Tibial nerve (tissue), 4 donors: ENCODE results near the gene NDUFS4.

Experiments used
- EP300 ChIP-seq, 2 donors: sonication (generic); formaldehyde crosslinking; IDR thresholded peaks; one replicate each; pipeline ENCODE4 v1.6.1; 2017; ENCODE audit warnings: antibody characterized with exemption in 2 of 2, mild to moderate bottlenecking in 1 of 2
- POLR2A ChIP-seq, 2 donors: fragments of 450-650 bp; IDR thresholded peaks; one replicate each; pipeline ENCODE4 v1.6.1; 2017; ENCODE audit warnings: antibody characterized with exemption in 2 of 2, mild to moderate bottlenecking in 2 of 2, moderate library complexity in 2 of 2
- TF ChIP-seq, protein P1 (sequence below), 5 experiments: fragments of 200-600 bp in 3 of 5; fragments of 450-650 bp in 2 of 5; sonication (generic) in 3 of 5; IDR thresholded peaks; one replicate each; pipeline ENCODE4 v1.5.1; 2016 to 2019; ENCODE audit warnings: antibody characterized with exemption in 5 of 5, mild to moderate bottlenecking in 3 of 5, moderate library complexity in 2 of 5

- TF ChIP-seq, protein P1, sequence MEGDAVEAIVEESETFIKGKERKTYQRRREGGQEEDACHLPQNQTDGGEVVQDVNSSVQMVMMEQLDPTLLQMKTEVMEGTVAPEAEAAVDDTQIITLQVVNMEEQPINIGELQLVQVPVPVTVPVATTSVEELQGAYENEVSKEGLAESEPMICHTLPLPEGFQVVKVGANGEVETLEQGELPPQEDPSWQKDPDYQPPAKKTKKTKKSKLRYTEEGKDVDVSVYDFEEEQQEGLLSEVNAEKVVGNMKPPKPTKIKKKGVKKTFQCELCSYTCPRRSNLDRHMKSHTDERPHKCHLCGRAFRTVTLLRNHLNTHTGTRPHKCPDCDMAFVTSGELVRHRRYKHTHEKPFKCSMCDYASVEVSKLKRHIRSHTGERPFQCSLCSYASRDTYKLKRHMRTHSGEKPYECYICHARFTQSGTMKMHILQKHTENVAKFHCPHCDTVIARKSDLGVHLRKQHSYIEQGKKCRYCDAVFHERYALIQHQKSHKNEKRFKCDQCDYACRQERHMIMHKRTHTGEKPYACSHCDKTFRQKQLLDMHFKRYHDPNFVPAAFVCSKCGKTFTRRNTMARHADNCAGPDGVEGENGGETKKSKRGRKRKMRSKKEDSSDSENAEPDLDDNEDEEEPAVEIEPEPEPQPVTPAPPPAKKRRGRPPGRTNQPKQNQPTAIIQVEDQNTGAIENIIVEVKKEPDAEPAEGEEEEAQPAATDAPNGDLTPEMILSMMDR (IDR thresholded peaks at IDR 0.05) = no peak
- TF ChIP-seq POLR2A (IDR thresholded peaks at IDR 0.05) (no peak), EP300 (IDR thresholded peaks at IDR 0.05) (no peak)
Observed at GRCh38 chr5:53714667-53715010, 154.2 kb downstream of the NDUFS4 start.
